H1 (cell line): ENCODE data around the gene BUD13. TPM values are rescaled to one million over a fixed set of nuclear protein-coding genes. Genes with fewer than 3 reads are reported as not detected.

ENCODE experiments used
- CTCF ChIA-PET: fragments of 300-600 bp; sonication (Branson Sonifier 250); formaldehyde crosslinking; loops from one replicate; lab custom pipeline; 2021; ENCODE audit not compliant: partially characterized antibody; lab: Charles Lee
- POLR2A ChIA-PET: fragments of 300-600 bp; sonication (Branson Sonifier 250); formaldehyde crosslinking; loops from one replicate; lab custom pipeline; 2021; ENCODE audit warnings: inconsistent platforms; ENCODE audit not compliant: partially characterized antibody; lab: Charles Lee
- DNase-seq, 2 experiments: peaks; one replicate each; pipeline versions ENCODE4 v3.0.0 to v3.0.0-alpha.2; 2010 to 2022; ENCODE audit warnings: low spot score in 2 of 2, low read depth in 1 of 2, mixed read lengths in 1 of 2
- FAIRE-seq: peaks from 2 replicates; lab custom pipeline; 2011; peaks lifted over from hg19 to GRCh38; lab: Jason Lieb, UNC
- H2AFZ ChIP-seq: 2 replicates; pipeline ENCODE4 v1.8.1; 2012; ENCODE audit warnings: low read length, inconsistent platforms
- H2AK5ac ChIP-seq: 2 replicates; pipeline ENCODE4 v1.6.1; 2013; ENCODE audit warnings: low read depth, low read length
- H2BK120ac ChIP-seq: replicated peaks from 2 replicates; pipeline ENCODE3; 2013; ENCODE audit warnings: low read depth, low read length, inconsistent platforms
- H2BK12ac ChIP-seq: 2 replicates; pipeline ENCODE4 v1.6.1; 2013; ENCODE audit warnings: low read depth, low read length
- H2BK15ac ChIP-seq: 2 replicates; pipeline ENCODE4 v1.6.1; 2013; ENCODE audit warnings: low read length
- H2BK20ac ChIP-seq: 2 replicates; pipeline ENCODE4 v1.6.1; 2013; ENCODE audit warnings: low read length
- H2BK5ac ChIP-seq: 2 replicates; pipeline ENCODE4 v1.6.1; 2013; ENCODE audit warnings: low read depth, low read length
- H3K14ac ChIP-seq: 2 replicates; pipeline ENCODE4 v1.6.1; 2013; ENCODE audit warnings: inconsistent platforms; ENCODE audit not compliant: insufficient read length
- H3K18ac ChIP-seq: 2 replicates; pipeline ENCODE4 v1.6.1; 2013; ENCODE audit warnings: low read length; ENCODE audit errors: extremely low read depth
- H3K23ac ChIP-seq: 2 replicates; pipeline ENCODE4 v1.6.1; 2013; ENCODE audit warnings: inconsistent platforms; ENCODE audit not compliant: insufficient read length
- H3K23me2 ChIP-seq: 2 replicates; pipeline ENCODE4 v1.6.1; 2013; ENCODE audit warnings: low read depth, low read length
- H3K27ac ChIP-seq: 2 replicates; pipeline ENCODE4 v1.6.1; 2011; ENCODE audit warnings: low read depth, low read length, inconsistent platforms
- H3K27me3 ChIP-seq, 4 experiments: replicated peaks in 1 of 4; 1 replicate in 1 of 4; 2 replicates in 3 of 4; pipeline versions ENCODE4 v1.6.1 to v1.8.1; 2011 to 2013; ENCODE audit warnings: low read length in 3 of 4, mild to moderate bottlenecking in 3 of 4, inconsistent platforms in 2 of 4, mixed read lengths in 2 of 4, moderate library complexity in 1 of 4; ENCODE audit not compliant: control insufficient read depth in 3 of 4, insufficient read depth in 3 of 4; ENCODE audit errors: extremely low read depth in 1 of 4
- H3K36me3 ChIP-seq, 4 experiments: 2 replicates each; pipeline versions ENCODE4 v1.6.1 to v1.8.1; 2011 to 2013; ENCODE audit warnings: mild to moderate bottlenecking in 4 of 4, low read length in 3 of 4, moderate library complexity in 2 of 4, control low read depth in 1 of 4, inconsistent platforms in 1 of 4; ENCODE audit not compliant: insufficient read depth in 4 of 4, control insufficient read depth in 2 of 4
- H3K4ac ChIP-seq: replicated peaks from 2 replicates; pipeline ENCODE3; 2013; ENCODE audit warnings: low read length, low read depth, mixed read lengths, inconsistent platforms; ENCODE audit not compliant: insufficient read length
- H3K4me1 ChIP-seq, 4 experiments: replicated peaks in 1 of 4; 1 replicate in 1 of 4; 2 replicates in 3 of 4; pipeline versions ENCODE4 v1.6.1 to v1.8.1; 2011 to 2013; ENCODE audit warnings: low read length in 3 of 4, inconsistent platforms in 2 of 4, mixed read lengths in 1 of 4; ENCODE audit not compliant: insufficient read depth in 4 of 4, control insufficient read depth in 3 of 4
- H3K4me2 ChIP-seq, 2 experiments: 2 replicates each; pipeline versions ENCODE4 v1.6.1 to v1.8.1; 2011 to 2013; ENCODE audit warnings: low read depth in 2 of 2, low read length in 2 of 2, control low read depth in 1 of 2, inconsistent platforms in 1 of 2, mild to moderate bottlenecking in 1 of 2; ENCODE audit not compliant: insufficient read depth in 1 of 2
- H3K4me3 ChIP-seq, 4 experiments: fragments of 200-600, 300-600 bp in 1 of 4; sonication (generic), shearing (Covaris generic), sonication (Bioruptor Twin) in 1 of 4; 2 replicates each; pipeline versions ENCODE4 v1.5.1 to v1.8.1; 2011 to 2016; ENCODE audit warnings: low read length in 4 of 4, low read depth in 3 of 4, control low read depth in 2 of 4, inconsistent platforms in 2 of 4, mild to moderate bottlenecking in 2 of 4, mixed read lengths in 1 of 4, moderate library complexity in 1 of 4; ENCODE audit not compliant: insufficient read depth in 2 of 4; ENCODE audit errors: extremely low read depth in 1 of 4
- H3K56ac ChIP-seq: replicated peaks from 2 replicates; pipeline ENCODE3; 2013; ENCODE audit warnings: low read depth, mild to moderate bottlenecking, mixed read lengths, low read length, inconsistent platforms; ENCODE audit not compliant: insufficient read length
- H3K79me1 ChIP-seq: 2 replicates; pipeline ENCODE4 v1.6.1; 2013; ENCODE audit warnings: low read depth, low read length, control low read depth
- H3K79me2 ChIP-seq, 2 experiments: 2 replicates each; pipeline versions ENCODE4 v1.6.1 to v1.8.1; 2012 to 2013; ENCODE audit warnings: low read length in 2 of 2, mild to moderate bottlenecking in 2 of 2, inconsistent platforms in 1 of 2; ENCODE audit not compliant: insufficient read depth in 2 of 2, control insufficient read depth in 1 of 2
- H3K9ac ChIP-seq, 4 experiments: replicated peaks in 1 of 4; 1 replicate in 1 of 4; 2 replicates in 3 of 4; pipeline versions ENCODE4 v1.6.1 to v1.8.1; 2011 to 2013; ENCODE audit warnings: low read depth in 3 of 4, low read length in 3 of 4, control low read depth in 2 of 4, mild to moderate bottlenecking in 2 of 4, moderate library complexity in 2 of 4, inconsistent platforms in 1 of 4; ENCODE audit errors: extremely low read depth in 1 of 4
- H3K9me3 ChIP-seq, 2 experiments: 2 replicates each; pipeline versions ENCODE4 v1.6.1 to v1.8.1; 2012 to 2013; ENCODE audit warnings: mild to moderate bottlenecking in 2 of 2, moderate library complexity in 2 of 2, control low read depth in 1 of 2, inconsistent platforms in 1 of 2, low read depth in 1 of 2, low read length in 1 of 2, mixed read lengths in 1 of 2; ENCODE audit not compliant: insufficient read depth in 2 of 2
- H4K20me1 ChIP-seq, 2 experiments: replicated peaks in 1 of 2; 2 replicates each; pipeline versions ENCODE3 to v1.8.1; 2011 to 2013; ENCODE audit warnings: inconsistent platforms in 2 of 2, low read length in 2 of 2, mild to moderate bottlenecking in 1 of 2; ENCODE audit not compliant: insufficient read depth in 2 of 2, control insufficient read depth in 1 of 2
- H4K5ac ChIP-seq: 2 replicates; pipeline ENCODE4 v1.6.1; 2013; ENCODE audit warnings: low read length, low read depth, mixed read lengths, inconsistent platforms; ENCODE audit not compliant: insufficient read length
- H4K8ac ChIP-seq: 2 replicates; pipeline ENCODE4 v1.8.0; 2013; ENCODE audit warnings: mild to moderate bottlenecking, moderate library complexity, low read length, inconsistent platforms; ENCODE audit not compliant: insufficient read depth; ENCODE audit errors: extremely low read depth
- H4K91ac ChIP-seq: replicated peaks from 2 replicates; pipeline ENCODE3; 2013; ENCODE audit warnings: low read length, mixed read lengths, inconsistent platforms; ENCODE audit not compliant: insufficient read length
- ATF3 ChIP-seq: IDR thresholded peaks from 2 replicates; pipeline ENCODE4 v1.6.1; 2011; ENCODE audit warnings: low read depth, mild to moderate bottlenecking, low read length; ENCODE audit not compliant: insufficient read depth
- BCL11A ChIP-seq, 2 experiments: IDR thresholded peaks; one replicate each; pipeline ENCODE4 v1.6.1; 2011; ENCODE audit warnings: low read depth in 2 of 2, low read length in 2 of 2, mild to moderate bottlenecking in 2 of 2
- BRCA1 ChIP-seq: IDR thresholded peaks from 2 replicates; pipeline ENCODE4 v1.6.1; 2012; ENCODE audit warnings: low read depth, low read length, improper control_type of control experiment
- EZH2 ChIP-seq: fragments of 200-600 bp; sonication (generic); IDR thresholded peaks from 2 replicates; pipeline ENCODE4 v1.7.1; 2012; ENCODE audit warnings: low read depth, mild to moderate bottlenecking, moderate library complexity, low read length, inconsistent platforms; ENCODE audit not compliant: severe bottlenecking
- FOSL1 ChIP-seq: IDR thresholded peaks from 2 replicates; pipeline ENCODE4 v1.6.1; 2011; ENCODE audit warnings: mild to moderate bottlenecking, low read depth, low read length, moderate library complexity; ENCODE audit not compliant: insufficient read depth
- GABPA ChIP-seq: IDR thresholded peaks from 2 replicates; pipeline ENCODE4 v1.6.1; 2011; ENCODE audit warnings: mild to moderate bottlenecking, low read length, moderate library complexity, borderline replicate concordance; ENCODE audit not compliant: insufficient read depth
- JUND ChIP-seq: IDR thresholded peaks from 2 replicates; pipeline ENCODE4 v1.6.1; 2011; ENCODE audit warnings: mild to moderate bottlenecking, improper control_type of control experiment, low read length
- MAFK ChIP-seq: IDR thresholded peaks from 2 replicates; pipeline ENCODE4 v1.6.1; 2012; ENCODE audit warnings: low read depth, mild to moderate bottlenecking, improper control_type of control experiment, low read length
- PHF8 ChIP-seq: fragments of 200-600 bp; sonication (generic); conservative IDR thresholded peaks from 2 replicates; pipeline ENCODE4 v1.7.1; 2012; ENCODE audit warnings: low read depth, mild to moderate bottlenecking, inconsistent platforms, low read length, moderate library complexity
- POLR2AphosphoS5 ChIP-seq: IDR thresholded peaks from 2 replicates; pipeline ENCODE4 v1.6.1; 2011; ENCODE audit warnings: low read depth, low read length
- POU5F1 ChIP-seq: IDR thresholded peaks from 2 replicates; pipeline ENCODE4 v1.6.1; 2011; ENCODE audit warnings: low read depth, mild to moderate bottlenecking, low read length, moderate library complexity
- SRF ChIP-seq: IDR thresholded peaks from 2 replicates; pipeline ENCODE4 v1.6.1; 2011; ENCODE audit warnings: mild to moderate bottlenecking, low read depth, low read length, moderate library complexity
- SUZ12 ChIP-seq: fragments of 200-600 bp; sonication (generic); IDR thresholded peaks from 2 replicates; pipeline ENCODE4 v1.6.1; 2012; ENCODE audit warnings: mild to moderate bottlenecking, inconsistent platforms, low read length, moderate library complexity, mixed read lengths
- YY1 ChIP-seq: IDR thresholded peaks from 2 replicates; pipeline ENCODE4 v1.6.1; 2011; ENCODE audit warnings: low read depth, mild to moderate bottlenecking, low read length
- ZNF274 ChIP-seq: IDR thresholded peaks from 2 replicates; pipeline ENCODE4 v1.7.0; 2012; ENCODE audit warnings: low read length, borderline replicate concordance; ENCODE audit errors: extremely low read depth
- WGBS, 2 experiments: shearing (Covaris generic) in 1 of 2; methylation state at CpG; one replicate each; pipeline versions ENCODE4 v1.1.6 to v1.1.7; 2013 to 2015; ENCODE audit warnings: low lambda C conversion rate in 2 of 2, mixed read lengths in 2 of 2, inconsistent platforms in 1 of 2, low coverage in 1 of 2, missing lambda C conversion rate in 1 of 2; ENCODE audit not compliant: insufficient replicate concordance in 2 of 2, insufficient coverage in 1 of 2, insufficient read length in 1 of 2; ENCODE audit errors: extremely low coverage in 1 of 2, missing lambda C conversion rate in 1 of 2; 5-methylcytosine and 5-hydroxymethylcytosine counted together
- polyA plus RNA-seq, 7 experiments: library from polyadenylated mRNA; depleted of rRNA in 3 of 7; stranded (reverse) in 5 of 7; unstranded in 2 of 7; fragments of >200 nt in 5 of 7; fragments of 200-250 nt in 2 of 7; gene quantifications; 1 replicate in 5 of 7; 2 replicates in 1 of 7; 4 replicates in 1 of 7; pipeline versions ENCODE4 v1.2.1 to v1.2.3, GENCODE V29; 2011 to 2013; ENCODE audit warnings: missing spikeins in 2 of 7, mixed read lengths in 2 of 7
- total RNA-seq: library from RNA; stranded (reverse); fragmentation: NEBNext Ultra II Directional; extraction: Animal tissue kit (Norgen Biotek cat#: 25700); gene quantifications from 2 replicates; pipeline ENCODE4 v1.2.1, GENCODE V29; 2021

BUD13 gene
- total and polyA plus RNA-seq, 2 of the 8 experiments (the other 6 are each of a cell fraction or from before 2014, with no cell fraction given), result 24.8 to 27.2 TPM

- ChIA-PET POLR2A (no interaction called here), CTCF (interaction anchor here (0.6 to 6.9 kb wide), 8 partner anchors 9 to 283 kb away, joined by 3 to 60 read pairs (median 5); partner anchors contain the start of genes APOA1, APOA5 and ZPR1)
- H3K79me1 ChIP-seq, result no peaks in the 10 kb centered on the region
- H3K27me3 ChIP-seq, result no peaks in the 10 kb centered on the region
- no peaks in the 10 kb centered on the region for H4K20me1 ChIP-seq
- no peak overlapping the region for H4K5ac ChIP-seq
- H3K56ac ChIP-seq, result no peak overlapping the region
- DNase-seq (no peak), FAIRE-seq (no peak)
- H3K4me3 ChIP-seq, result no peak overlapping the region
- no peak overlapping the region for H2AK5ac ChIP-seq
- H2AFZ ChIP-seq, result no peak overlapping the region
- no peaks in the 10 kb centered on the region for H3K4me1 ChIP-seq
- no peak overlapping the region for H3K18ac ChIP-seq
- no peak overlapping the region for H2BK12ac ChIP-seq
- no peak overlapping the region for H3K14ac ChIP-seq
- H3K27ac ChIP-seq, result no peak overlapping the region
- no peak overlapping the region; the same call in 1 of the 2 replicates for H4K8ac ChIP-seq
- no peak overlapping the region for H2BK20ac ChIP-seq
- H2BK15ac ChIP-seq, result no peak overlapping the region
- no peak overlapping the region for H4K91ac ChIP-seq
- H3K36me3 ChIP-seq, result no peaks in the 10 kb centered on the region
- H3K9me3 ChIP-seq, result no peaks in the 10 kb centered on the region
- no peaks in the 10 kb centered on the region for H3K79me2 ChIP-seq
- H3K4ac ChIP-seq, result no peak overlapping the region
- no peak overlapping the region for H3K23ac ChIP-seq
- H2BK120ac ChIP-seq, result no peak overlapping the region
- H3K23me2 ChIP-seq, result no peaks in the 10 kb centered on the region
- no peak overlapping the region for H3K4me2 ChIP-seq
- H3K9ac ChIP-seq, result no peak overlapping the region
- H2BK5ac ChIP-seq, result no peak overlapping the region
- 75% methylated on average over 5 of the region's 5 CpGs; no CpG with 5 or more reads in 1 of the 2 experiments for WGBS, 2 experiments
- TF ChIP-seq GABPA (no peak), EZH2 (no peak), MAFK (no peak), BCL11A (IDR thresholded peaks at IDR 0.05; ENCODE audit: low read depth in 2 of 2, low read length in 2 of 2) (no peak), JUND (no peak), BRCA1 (no peak), POLR2AphosphoS5 (no peak), SRF (no peak), ATF3 (no peak), SUZ12 (no peak), ZNF274 (no peak), YY1 (no peak), FOSL1 (no peak), PHF8 (no peak), POU5F1 (no peak)
These were observed 49.8 kb upstream of the BUD13 start for GRCh38 chr11:116822575-116822974.
